IPS DF 6.9 (cell line): ENCODE measurements around the gene MYO5B.
"Not testable (repeated sequence)": the region's sequence is repeated elsewhere in the genome, so short reads cannot be mapped to it uniquely, and the experiment has no call there.

Experiments
- DNase-seq: peaks from one replicate; pipeline ENCODE4 v3.0.0-alpha.2; 2013; ENCODE audit warnings: low read depth, low spot score
- H3K27ac ChIP-seq: one replicate; pipeline ENCODE4 v1.5.1; 2013; ENCODE audit warnings: low read length, control low read depth
- H3K27me3 ChIP-seq: 2 replicates; pipeline ENCODE4 v1.6.1; 2013; ENCODE audit warnings: mild to moderate bottlenecking, low read length; ENCODE audit not compliant: control insufficient read depth, insufficient read depth
- H3K36me3 ChIP-seq: 2 replicates; pipeline ENCODE4 v1.6.1; 2013; ENCODE audit warnings: low read length; ENCODE audit not compliant: control insufficient read depth, insufficient read depth
- H3K4me1 ChIP-seq: 2 replicates; pipeline ENCODE4 v1.6.1; 2013; ENCODE audit warnings: low read length; ENCODE audit not compliant: control insufficient read depth, insufficient read depth
- H3K4me3 ChIP-seq: 2 replicates; pipeline ENCODE4 v1.5.1; 2013; ENCODE audit warnings: mild to moderate bottlenecking, low read length
- H3K9me3 ChIP-seq: 2 replicates; pipeline ENCODE4 v1.6.1; 2013; ENCODE audit warnings: low read length, inconsistent platforms; ENCODE audit not compliant: control insufficient read depth, insufficient read depth
- WGBS: extraction: QIAGEN DNeasy Blood & Tissue Kit; methylation state at CpG from one replicate; pipeline ENCODE4 v1.1.7; 2013; ENCODE audit warnings: mixed read lengths, missing lambda C conversion rate; ENCODE audit not compliant: insufficient read length, insufficient coverage; 5-methylcytosine and 5-hydroxymethylcytosine counted together

The MYO5B gene

DNA sequence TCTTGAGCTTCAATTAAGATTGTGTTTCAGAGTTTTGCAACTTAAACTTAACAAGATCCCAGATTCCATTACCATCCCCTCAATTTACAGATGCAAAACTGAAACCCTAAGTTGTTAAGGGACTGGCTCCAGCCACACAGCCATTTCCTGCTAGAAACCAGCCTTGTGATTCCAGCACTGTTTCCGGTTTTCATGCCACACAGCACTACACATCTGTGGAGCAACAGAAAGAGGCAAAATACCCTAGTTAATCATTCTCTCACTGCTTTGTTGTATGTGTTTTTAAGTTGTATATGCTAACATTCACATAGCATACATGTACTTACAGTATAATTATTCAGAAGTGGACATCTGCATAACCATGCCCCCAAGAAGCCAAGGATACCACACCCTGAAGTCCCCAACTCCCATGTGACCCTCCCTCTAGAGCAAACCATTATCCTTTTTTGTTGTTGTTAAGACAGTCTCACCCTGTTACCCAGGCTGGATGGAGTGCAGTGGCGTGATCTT is 87.4 kb downstream of the MYO5B start:
- no CpG with 5 or more reads among the region's 2 CpGs for WGBS
- Histone ChIP-seq H3K4me3 (no peak overlapping the region), H3K27me3 (no peaks in the 10 kb centered on the region), H3K27ac (no peak overlapping the region), H3K9me3 (no peaks in the 10 kb centered on the region), H3K36me3 (no peaks in the 10 kb centered on the region), H3K4me1 (no peaks in the 10 kb centered on the region)
- no peak for DNase-seq

DNA sequence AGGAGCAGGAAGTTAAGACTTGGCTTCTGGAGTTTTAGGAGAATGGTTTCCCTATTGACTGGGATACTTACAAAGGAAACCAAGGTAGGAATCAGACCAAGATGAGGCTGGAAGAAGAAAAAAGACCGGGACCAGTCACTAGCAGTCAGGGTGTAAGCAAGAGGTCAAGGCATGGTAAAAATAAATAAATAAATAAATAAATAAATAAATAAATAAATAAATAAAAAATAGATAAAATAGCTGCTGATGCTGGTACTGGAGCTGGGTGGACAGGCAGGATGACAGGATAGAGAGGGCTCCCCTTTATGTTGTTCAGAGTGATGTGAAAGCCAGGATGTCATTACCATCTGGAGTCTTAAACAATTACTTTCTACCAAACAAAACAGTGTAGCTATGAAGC is 89.9 kb downstream of the MYO5B start:
- Histone ChIP-seq H3K4me1 (no peaks in the 10 kb centered on the region), H3K27me3 (no peaks in the 10 kb centered on the region), H3K36me3 (no peaks in the 10 kb centered on the region), H3K9me3 (no peaks in the 10 kb centered on the region), H3K4me3 (no peak overlapping the region), H3K27ac (no peak overlapping the region)
- WGBS, result no CpG with 5 or more reads among the region's 1 CpG
- DNase-seq, result no peak

GRCh38 chr18:50104421-50104820 is 90.5 kb downstream of the MYO5B start:
- Histone ChIP-seq H3K4me3 (no peak overlapping the region), H3K4me1 (no peaks in the 10 kb centered on the region), H3K36me3 (no peaks in the 10 kb centered on the region), H3K27ac (no peak overlapping the region), H3K9me3 (no peaks in the 10 kb centered on the region), H3K27me3 (no peaks in the 10 kb centered on the region)
- no peak for DNase-seq
- WGBS, result no CpG with 5 or more reads among the region's 3 CpGs

- H3K4me1 ChIP-seq, result no peaks in the 10 kb centered on the region
- H3K27me3 ChIP-seq, result no peaks in the 10 kb centered on the region
- no peak overlapping the region for H3K27ac ChIP-seq
- no CpG with 5 or more reads among the region's 4 CpGs for WGBS
- no peaks in the 10 kb centered on the region for H3K9me3 ChIP-seq
- no peak for DNase-seq
- no peaks in the 10 kb centered on the region for H3K36me3 ChIP-seq
- H3K4me3 ChIP-seq, result no peak overlapping the region
These were observed 95.1 kb downstream of the MYO5B start for GRCh38 chr18:50099725-50100407.

DNA sequence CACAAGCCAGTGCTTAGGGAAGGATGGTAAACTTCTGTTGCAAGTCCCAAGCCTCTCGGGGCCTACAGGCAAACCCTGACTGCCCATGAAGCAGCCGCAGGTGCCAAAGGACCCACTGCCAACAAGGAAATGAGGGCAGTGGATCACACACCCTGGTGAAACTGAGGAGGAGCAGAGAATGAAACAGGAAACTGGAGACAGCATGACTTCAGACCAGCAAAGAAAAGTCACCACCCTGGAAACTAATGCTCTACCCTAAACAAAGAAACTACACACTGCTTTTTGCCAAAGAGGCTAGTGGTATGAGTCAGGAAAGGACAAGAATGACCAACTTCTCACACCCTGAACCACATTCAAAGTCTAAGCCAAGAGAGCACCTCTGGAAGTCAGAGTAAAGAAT is 97.2 kb downstream of the MYO5B start:
- no peaks in the 10 kb centered on the region for H3K9me3 ChIP-seq
- WGBS, result no CpG with 5 or more reads among the region's 2 CpGs
- no peaks in the 10 kb centered on the region for H3K36me3 ChIP-seq
- H3K4me1 ChIP-seq, result peaks cover 2% of the 10 kb centered on the region; the same call in 1 of the 2 replicates
- H3K27me3 ChIP-seq, result no peaks in the 10 kb centered on the region
- no peak for DNase-seq
- H3K27ac ChIP-seq, result no peak overlapping the region
- no peak overlapping the region for H3K4me3 ChIP-seq

DNA sequence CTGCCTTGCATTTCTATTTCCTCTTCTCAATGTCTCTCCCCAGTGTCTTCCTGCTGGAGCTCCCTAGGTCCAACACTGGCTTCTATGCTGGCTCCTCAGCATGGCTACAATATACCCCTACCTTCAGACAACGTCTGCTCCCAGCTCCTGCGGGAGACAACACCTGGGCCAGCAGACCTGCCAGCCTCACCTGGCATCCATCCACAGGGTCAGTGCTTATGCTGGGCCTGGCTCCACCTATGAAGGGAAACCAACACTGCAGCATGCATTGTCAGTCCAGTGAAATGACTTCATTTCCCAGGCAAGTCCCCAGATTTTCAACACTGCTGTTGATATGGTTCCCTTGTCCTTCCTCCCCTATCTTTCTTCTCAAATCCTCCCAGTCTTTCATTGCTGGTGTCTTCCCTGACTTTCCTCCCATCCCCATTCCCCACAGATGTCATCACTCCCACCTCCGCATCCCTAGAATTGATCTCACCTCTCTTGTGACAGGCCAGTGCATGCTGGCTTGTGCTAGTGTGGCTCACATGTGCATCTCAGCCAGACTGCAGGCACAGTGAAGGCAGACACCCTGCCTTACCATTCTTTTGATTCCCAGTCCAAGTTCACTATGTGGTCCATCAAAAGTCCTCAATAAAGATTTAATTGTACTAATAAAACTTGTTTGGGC is 98.0 kb downstream of the MYO5B start:
- Histone ChIP-seq H3K27me3 (no peaks in the 10 kb centered on the region), H3K9me3 (no peaks in the 10 kb centered on the region), H3K4me1 (peaks cover 2% of the 10 kb centered on the region; the same call in 1 of the 2 replicates), H3K4me3 (no peak overlapping the region), H3K36me3 (no peaks in the 10 kb centered on the region), H3K27ac (no peak overlapping the region)
- DNase-seq, result no peak
- WGBS, result no CpG with 5 or more reads among the region's 3 CpGs

GRCh38 chr18:50094786-50095185 is 100.2 kb downstream of the MYO5B start:
- not testable (repeated sequence) for H3K4me3 ChIP-seq
- WGBS, result no CpG with 5 or more reads among the region's 5 CpGs

DNA sequence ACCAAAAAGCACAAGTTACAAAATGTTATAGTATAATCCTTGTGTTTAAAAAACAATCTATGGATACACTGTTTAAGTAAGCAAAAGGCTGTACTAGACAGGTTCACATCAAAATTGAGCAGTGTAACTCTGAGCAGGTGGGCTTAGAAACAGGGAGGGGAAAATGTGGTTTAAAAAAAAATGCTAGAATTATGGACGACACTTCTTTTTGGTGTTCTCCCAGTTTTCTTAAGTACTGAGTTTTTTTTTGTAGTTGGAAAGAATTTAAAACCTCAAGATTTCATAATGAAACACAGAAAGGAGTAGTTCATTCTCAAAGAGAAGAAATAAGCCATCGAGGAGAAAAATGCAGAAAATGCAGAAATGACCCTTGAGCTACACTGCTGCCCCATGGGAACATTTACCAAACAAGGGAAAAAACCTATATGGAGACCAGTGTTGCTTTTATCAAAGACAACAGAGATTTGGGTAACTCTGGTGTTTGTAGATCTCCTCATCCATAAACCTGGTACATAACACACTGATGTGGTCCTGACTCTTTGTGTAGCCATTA is 100.7 kb downstream of the MYO5B start:
- Histone ChIP-seq H3K4me1 (peaks cover 5% of the 10 kb centered on the region; the same call in 1 of the 2 replicates), H3K36me3 (no peaks in the 10 kb centered on the region), H3K9me3 (no peaks in the 10 kb centered on the region), H3K4me3 (no peak overlapping the region), H3K27ac (no peak overlapping the region), H3K27me3 (no peaks in the 10 kb centered on the region)
- no CpG with 5 or more reads among the region's 2 CpGs for WGBS
- DNase-seq, result no peak

More at GRCh38 chr18:50094786-50095185, 100.2 kb downstream of the MYO5B start:
- not testable (repeated sequence) for H3K36me3 ChIP-seq, H3K27me3 ChIP-seq, H3K9me3 ChIP-seq, DNase-seq, H3K4me1 ChIP-seq, H3K27ac ChIP-seq

GRCh38 chr18:50093366-50094064 is 101.4 kb downstream of the MYO5B start:
- no peak overlapping the region for H3K27ac ChIP-seq
- no peak for DNase-seq
- no CpG with 5 or more reads among the region's 6 CpGs for WGBS

GRCh38 chr18:50092245-50092805 is 102.6 kb downstream of the MYO5B start:
- no CpG with 5 or more reads among the region's 3 CpGs for WGBS
- H3K27me3 ChIP-seq, result no peaks in the 10 kb centered on the region
- DNase-seq, result no peak
- H3K4me3 ChIP-seq, result no peak overlapping the region
- no peaks in the 10 kb centered on the region for H3K9me3 ChIP-seq
- no peak overlapping the region for H3K27ac ChIP-seq
- H3K36me3 ChIP-seq, result no peaks in the 10 kb centered on the region
- peaks cover 5% of the 10 kb centered on the region; the same call in 1 of the 2 replicates for H3K4me1 ChIP-seq

More at GRCh38 chr18:50093366-50094064, 101.4 kb downstream of the MYO5B start:
- Histone ChIP-seq H3K36me3 (no peaks in the 10 kb centered on the region), H3K27me3 (no peaks in the 10 kb centered on the region), H3K4me3 (no peak overlapping the region), H3K4me1 (peaks cover 5% of the 10 kb centered on the region; the same call in 1 of the 2 replicates), H3K9me3 (no peaks in the 10 kb centered on the region)
